A549 (cell line): ENCODE results near the gene LARP7.

Source experiments
- CHD4 ChIP-seq: fragments of 200-600 bp; sonication (generic); IDR thresholded peaks from 2 replicates; pipeline ENCODE4 v1.6.1; 2016; ENCODE audit warnings: antibody characterized with exemption, mild to moderate bottlenecking, borderline replicate concordance
- EHMT2 ChIP-seq: fragments of 200-600 bp; sonication (generic); IDR thresholded peaks from 2 replicates; pipeline ENCODE4 v1.6.1; 2016; ENCODE audit warnings: antibody characterized with exemption, low read depth, mild to moderate bottlenecking, moderate library complexity
- EP300 ChIP-seq, 2 experiments: fragments of >200 bp; sonication (Bioruptor Twin); formaldehyde crosslinking; IDR thresholded peaks; 2 replicates in 1 of 2; 3 replicates in 1 of 2; pipeline ENCODE4 v1.6.1; 2016 to 2017
- HMGXB4 ChIP-seq: fragments of 250-450 bp; sonication (Bioruptor Pico); IDR thresholded peaks from 2 replicates; pipeline ENCODE4 v1.5.0; 2021; ENCODE audit warnings: mild to moderate bottlenecking, moderate library complexity, borderline replicate concordance
- JUN ChIP-seq, 2 experiments: fragments of >200 bp; sonication (Bioruptor Twin); formaldehyde crosslinking; IDR thresholded peaks; 2 replicates in 1 of 2; 3 replicates in 1 of 2; pipeline ENCODE4 v1.6.1; 2016 to 2017
- JUNB ChIP-seq: fragments of >200 bp; sonication (Bioruptor Twin); formaldehyde crosslinking; IDR thresholded peaks from 2 replicates; pipeline ENCODE4 v1.6.1; 2016
- MAX ChIP-seq: IDR thresholded peaks from 2 replicates; pipeline ENCODE4 v1.6.1; 2012
- MYC ChIP-seq: IDR thresholded peaks from 2 replicates; pipeline ENCODE4 v1.6.1; 2012; ENCODE audit warnings: mild to moderate bottlenecking, inconsistent platforms, low read length, improper control_type of control experiment, borderline replicate concordance
- POLR2A ChIP-seq: IDR thresholded peaks from 2 replicates; pipeline ENCODE4 v1.6.1; 2012; ENCODE audit warnings: mild to moderate bottlenecking, low read length
- REST ChIP-seq: fragments of 200-600 bp; sonication (generic); IDR thresholded peaks from 2 replicates; pipeline ENCODE4 v1.6.1; 2016; ENCODE audit warnings: antibody characterized with exemption, mild to moderate bottlenecking, moderate library complexity
- SMC3 ChIP-seq: fragments of >200 bp; sonication (Bioruptor Twin); formaldehyde crosslinking; IDR thresholded peaks from 3 replicates; pipeline ENCODE4 v1.6.1; 2018; ENCODE audit warnings: inconsistent platforms
- TF ChIP-seq, protein P1 (sequence below): fragments of >200 bp; sonication (Bioruptor Twin); formaldehyde crosslinking; IDR thresholded peaks from 3 replicates; pipeline ENCODE4 v1.5.1; 2016

DNA sequence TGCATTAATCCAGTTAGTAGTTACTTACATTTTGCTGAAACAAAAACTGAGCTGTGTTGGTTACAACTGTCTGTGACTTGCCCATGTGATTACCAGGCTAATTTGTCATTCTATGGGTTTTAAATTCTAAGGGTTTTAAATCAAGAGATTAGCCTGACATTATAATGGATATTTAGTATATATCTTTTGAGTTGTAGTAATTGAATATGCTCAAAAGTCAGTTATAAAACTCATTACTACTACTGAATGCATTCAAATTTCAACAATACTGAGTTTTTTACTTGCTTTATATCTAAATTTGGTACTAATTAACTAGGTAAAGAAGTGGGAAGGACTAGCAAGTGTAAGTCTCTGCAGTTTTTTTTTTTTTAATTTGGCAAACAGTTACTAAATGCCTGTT lies 14.7 kb downstream of the LARP7 start:
- no peak for TF ChIP-seq EHMT2
- no peak for TF ChIP-seq MAX
- no peak for TF ChIP-seq MYC
- no peak for TF ChIP-seq HMGXB4
- TF ChIP-seq, protein P1, sequence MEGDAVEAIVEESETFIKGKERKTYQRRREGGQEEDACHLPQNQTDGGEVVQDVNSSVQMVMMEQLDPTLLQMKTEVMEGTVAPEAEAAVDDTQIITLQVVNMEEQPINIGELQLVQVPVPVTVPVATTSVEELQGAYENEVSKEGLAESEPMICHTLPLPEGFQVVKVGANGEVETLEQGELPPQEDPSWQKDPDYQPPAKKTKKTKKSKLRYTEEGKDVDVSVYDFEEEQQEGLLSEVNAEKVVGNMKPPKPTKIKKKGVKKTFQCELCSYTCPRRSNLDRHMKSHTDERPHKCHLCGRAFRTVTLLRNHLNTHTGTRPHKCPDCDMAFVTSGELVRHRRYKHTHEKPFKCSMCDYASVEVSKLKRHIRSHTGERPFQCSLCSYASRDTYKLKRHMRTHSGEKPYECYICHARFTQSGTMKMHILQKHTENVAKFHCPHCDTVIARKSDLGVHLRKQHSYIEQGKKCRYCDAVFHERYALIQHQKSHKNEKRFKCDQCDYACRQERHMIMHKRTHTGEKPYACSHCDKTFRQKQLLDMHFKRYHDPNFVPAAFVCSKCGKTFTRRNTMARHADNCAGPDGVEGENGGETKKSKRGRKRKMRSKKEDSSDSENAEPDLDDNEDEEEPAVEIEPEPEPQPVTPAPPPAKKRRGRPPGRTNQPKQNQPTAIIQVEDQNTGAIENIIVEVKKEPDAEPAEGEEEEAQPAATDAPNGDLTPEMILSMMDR, result no peak
- TF ChIP-seq EP300 (IDR thresholded peaks at IDR 0.05), result no peak
- TF ChIP-seq POLR2A, result no peak
- TF ChIP-seq JUNB, result no peak
- TF ChIP-seq REST, result no peak
- no peak for TF ChIP-seq CHD4
- TF ChIP-seq SMC3, result no peak
- no peak for TF ChIP-seq JUN (IDR thresholded peaks at IDR 0.05)
